Subcutaneous abdominal adipose tissue (tissue), 5 donors: ENCODE data around the gene SCAF8.

Experiments
- H3K27ac ChIP-seq: one replicate; pipeline ENCODE4 v1.7.0; 2013; ENCODE audit warnings: low read depth, mild to moderate bottlenecking, inconsistent platforms, low read length, moderate library complexity
- H3K27me3 ChIP-seq, 5 donors: one replicate each; pipeline ENCODE4 v1.7.0; 2013; ENCODE audit warnings: low read length in 5 of 5, inconsistent platforms in 1 of 5; ENCODE audit not compliant: control insufficient read depth in 5 of 5, insufficient read depth in 4 of 5
- H3K36me3 ChIP-seq, 5 donors: one replicate each; pipeline ENCODE4 v1.7.0; 2013; ENCODE audit warnings: low read length in 5 of 5; ENCODE audit not compliant: control insufficient read depth in 5 of 5, insufficient read depth in 5 of 5
- H3K4me1 ChIP-seq, 5 donors: one replicate each; pipeline ENCODE4 v1.7.0; 2013; ENCODE audit warnings: low read length in 5 of 5, mild to moderate bottlenecking in 3 of 5, moderate library complexity in 1 of 5; ENCODE audit not compliant: control insufficient read depth in 5 of 5, insufficient read depth in 5 of 5
- H3K4me3 ChIP-seq, 5 donors: one replicate each; pipeline ENCODE4 v1.7.0; 2013; ENCODE audit warnings: low read length in 5 of 5, low read depth in 1 of 5
- H3K9ac ChIP-seq, 5 donors: one replicate each; pipeline ENCODE4 v1.7.0; 2013; ENCODE audit warnings: low read length in 5 of 5, mild to moderate bottlenecking in 4 of 5, moderate library complexity in 3 of 5
- H3K9me3 ChIP-seq, 5 donors: one replicate each; pipeline ENCODE4 v1.7.0; 2013; ENCODE audit warnings: low read length in 5 of 5; ENCODE audit not compliant: control insufficient read depth in 5 of 5
- donor health status: healthy.
- donor health status: healthy.
- donor health status: healthy.
- donor health status: healthy.
- donor health status: healthy.

Gene SCAF8

GRCh38 chr6:154822947-154823558 lies 89.8 kb downstream of the SCAF8 start:
- H3K4me3 ChIP-seq: no peak overlapping the region
- peaks cover 0 to 14% (median 8%) of the 10 kb centered on the region in 5 donors for H3K4me1 ChIP-seq

GRCh38 chr6:154824076-154824475 lies 90.9 kb downstream of the SCAF8 start:
- Histone ChIP-seq H3K4me1 (peaks cover 0 to 14% (median 8%) of the 10 kb centered on the region in 5 donors), H3K9ac (no peak overlapping the region), H3K4me3 (no peak overlapping the region), H3K27me3 (no peaks in the 10 kb centered on the region), H3K9me3 (no peaks in the 10 kb centered on the region), H3K27ac (no peak overlapping the region), H3K36me3 (peaks cover 39 to 54% (median 48%) of the 10 kb centered on the region in 5 donors)

More at GRCh38 chr6:154822947-154823558, 89.8 kb downstream of the SCAF8 start:
- Histone ChIP-seq H3K9me3 (no peaks in the 10 kb centered on the region), H3K36me3 (peaks cover 42 to 61% (median 49%) of the 10 kb centered on the region in 5 donors), H3K27ac (no peak overlapping the region), H3K27me3 (no peaks in the 10 kb centered on the region), H3K9ac (no peak overlapping the region)

GRCh38 chr6:154829970-154830369 lies 96.8 kb downstream of the SCAF8 start:
- no peak overlapping the region for H3K9ac ChIP-seq
- no peak overlapping the region for H3K27ac ChIP-seq
- no peak overlapping the region for H3K4me3 ChIP-seq
- H3K4me1 ChIP-seq: peaks cover 0 to 4% (median 0%) of the 10 kb centered on the region in 5 donors
- H3K9me3 ChIP-seq: no peaks in the 10 kb centered on the region
- no peaks in the 10 kb centered on the region for H3K27me3 ChIP-seq
- H3K36me3 ChIP-seq: peaks cover 33 to 46% (median 40%) of the 10 kb centered on the region in 5 donors

GRCh38 chr6:154830771-154831170 lies 97.6 kb downstream of the SCAF8 start:
- H3K9ac ChIP-seq: no peak overlapping the region
- H3K9me3 ChIP-seq: no peaks in the 10 kb centered on the region
- peaks cover 30 to 40% (median 33%) of the 10 kb centered on the region in 5 donors for H3K36me3 ChIP-seq
- peaks cover 0 to 4% (median 3%) of the 10 kb centered on the region in 5 donors for H3K4me1 ChIP-seq
- no peak overlapping the region for H3K4me3 ChIP-seq
- H3K27me3 ChIP-seq: no peaks in the 10 kb centered on the region
- no peak overlapping the region for H3K27ac ChIP-seq

GRCh38 chr6:154835307-154835706 lies 102.1 kb downstream of the SCAF8 start:
- Histone ChIP-seq H3K9me3 (no peaks in the 10 kb centered on the region), H3K4me1 (peaks cover 0 to 4% (median 3%) of the 10 kb centered on the region in 5 donors), H3K27me3 (no peaks in the 10 kb centered on the region), H3K4me3 (no peak overlapping the region), H3K36me3 (peaks cover 14 to 22% (median 21%) of the 10 kb centered on the region in 5 donors), H3K27ac (no peak overlapping the region), H3K9ac (no peak overlapping the region)

- H3K36me3 ChIP-seq: peaks cover 2 to 6% (median 5%) of the 10 kb centered on the region in 5 donors
- H3K9me3 ChIP-seq: no peaks in the 10 kb centered on the region
- no peak overlapping the region for H3K27ac ChIP-seq
- H3K9ac ChIP-seq: no peak overlapping the region
- H3K4me3 ChIP-seq: no peak overlapping the region
- peaks cover 0 to 4% (median 0%) of the 10 kb centered on the region in 5 donors for H3K4me1 ChIP-seq
- no peaks in the 10 kb centered on the region for H3K27me3 ChIP-seq
Measured at GRCh38 chr6:154839546-154839945, 106.3 kb downstream of the SCAF8 start.

GRCh38 chr6:154840363-154840762 lies 107.1 kb downstream of the SCAF8 start:
- peaks cover 0 to 3% (median 0%) of the 10 kb centered on the region in 5 donors for H3K4me1 ChIP-seq
- H3K4me3 ChIP-seq: no peak overlapping the region
- H3K9me3 ChIP-seq: no peaks in the 10 kb centered on the region
- H3K27me3 ChIP-seq: no peaks in the 10 kb centered on the region
- H3K36me3 ChIP-seq: peaks cover 4 to 6% (median 5%) of the 10 kb centered on the region in 5 donors
- H3K27ac ChIP-seq: no peak overlapping the region
- H3K9ac ChIP-seq: no peak overlapping the region

GRCh38 chr6:154841109-154841508 lies 107.9 kb downstream of the SCAF8 start:
- H3K4me3 ChIP-seq: no peak overlapping the region
- peaks cover 4 to 7% (median 5%) of the 10 kb centered on the region in 5 donors for H3K36me3 ChIP-seq
- H3K9me3 ChIP-seq: no peaks in the 10 kb centered on the region
- peaks cover 0 to 3% (median 0%) of the 10 kb centered on the region in 5 donors for H3K4me1 ChIP-seq
- H3K9ac ChIP-seq: no peak overlapping the region
- no peaks in the 10 kb centered on the region for H3K27me3 ChIP-seq
- no peak overlapping the region for H3K27ac ChIP-seq

- no peak overlapping the region for H3K9ac ChIP-seq
- no peaks in the 10 kb centered on the region for H3K9me3 ChIP-seq
- no peaks in the 10 kb centered on the region for H3K27me3 ChIP-seq
- no peak overlapping the region for H3K4me3 ChIP-seq
- H3K36me3 ChIP-seq: peaks cover 4 to 7% (median 5%) of the 10 kb centered on the region in 5 donors
- no peak overlapping the region for H3K27ac ChIP-seq
- H3K4me1 ChIP-seq: peaks cover 0 to 3% (median 0%) of the 10 kb centered on the region in 5 donors
Measured at GRCh38 chr6:154842833-154843232, 109.6 kb downstream of the SCAF8 start.

GRCh38 chr6:154847318-154847717 lies 114.1 kb downstream of the SCAF8 start:
- Histone ChIP-seq H3K9ac (no peak overlapping the region), H3K27me3 (no peaks in the 10 kb centered on the region), H3K27ac (no peak overlapping the region), H3K4me1 (peaks cover 0 to 11% (median 5%) of the 10 kb centered on the region in 5 donors), H3K36me3 (peaks cover 0 to 5% (median 2%) of the 10 kb centered on the region in 5 donors), H3K4me3 (no peak overlapping the region), H3K9me3 (no peaks in the 10 kb centered on the region)
